Suprapubic skin (tissue), 4 donors: Measurements from ENCODE around the gene ANKRD13A.

ENCODE experiments used
- CTCF ChIP-seq, 2 donors: fragments of 200-600 bp in 1 of 2; fragments of 450-650 bp in 1 of 2; sonication (generic) in 1 of 2; IDR thresholded peaks; one replicate each; pipeline ENCODE4 v1.5.1; 2016 to 2019; ENCODE audit warnings: antibody characterized with exemption in 2 of 2, mild to moderate bottlenecking in 1 of 2, moderate library complexity in 1 of 2
- EP300 ChIP-seq: sonication (generic); formaldehyde crosslinking; IDR thresholded peaks from one replicate; pipeline ENCODE4 v1.6.1; 2017; ENCODE audit warnings: antibody characterized with exemption
- POLR2A ChIP-seq, 2 donors: fragments of 450-650 bp; IDR thresholded peaks; one replicate each; pipeline ENCODE4 v1.6.1; 2017; ENCODE audit warnings: antibody characterized with exemption in 2 of 2, mild to moderate bottlenecking in 2 of 2, moderate library complexity in 2 of 2
- POLR2AphosphoS5 ChIP-seq, 3 donors: sonication (generic); formaldehyde crosslinking; IDR thresholded peaks; one replicate each; pipeline ENCODE4 v1.6.1; 2017; ENCODE audit warnings: antibody characterized with exemption in 3 of 3

GRCh38 chr12:109951751-109952150 is 47.5 kb upstream of the ANKRD13A start:
- TF ChIP-seq EP300 = no peak
- TF ChIP-seq CTCF (IDR thresholded peaks at IDR 0.05) = no peak
- TF ChIP-seq POLR2AphosphoS5 (IDR thresholded peaks at IDR 0.05) = no peak
- no peak for TF ChIP-seq POLR2A (IDR thresholded peaks at IDR 0.05)
